Gastrocnemius medialis (tissue), 4 donors: ENCODE data around the gene DLD. TPM values are rescaled to one million over a fixed set of nuclear protein-coding genes. Genes with fewer than 3 reads are reported as not detected.

Experiments
- ATAC-seq, 2 donors: fragments of 150-250 bp; one replicate each; pipeline ENCODE4 v1.9.1; 2016
- DNase-seq, 2 donors: peaks; one replicate each; pipeline ENCODE4 v3.0.0-alpha.2; 2019
- H3K27ac ChIP-seq, 4 donors: fragments of 200-600 bp; sonication (generic); 1 replicate in 1 of 4; 2 replicates in 3 of 4; pipeline ENCODE4 v1.5.1; 2016 to 2018; ENCODE audit warnings: mild to moderate bottlenecking in 2 of 4, moderate library complexity in 1 of 4
- H3K27me3 ChIP-seq, 3 donors: fragments of 200-600 bp; sonication (generic) in 2 of 3; 1 replicate in 1 of 3; 2 replicates in 2 of 3; pipeline versions ENCODE4 v1.5.1 to v1.6.0; 2016 to 2019; ENCODE audit warnings: mild to moderate bottlenecking in 1 of 3, moderate library complexity in 1 of 3
- H3K36me3 ChIP-seq, 2 donors: fragments of 200-600 bp; sonication (generic) in 1 of 2; one replicate each; pipeline ENCODE4 v1.5.1; 2017 to 2018
- H3K4me1 ChIP-seq, 2 donors: fragments of 200-600 bp; sonication (generic) in 1 of 2; one replicate each; pipeline ENCODE4 v1.5.1; 2016 to 2017; ENCODE audit warnings: mild to moderate bottlenecking in 2 of 2
- H3K4me3 ChIP-seq, 4 donors: fragments of 200-600 bp; sonication (generic) in 3 of 4; 1 replicate in 1 of 4; 2 replicates in 3 of 4; pipeline ENCODE4 v1.5.1; 2016 to 2019; ENCODE audit warnings: mild to moderate bottlenecking in 2 of 4
- H3K9me3 ChIP-seq, 3 donors: fragments of 200-600 bp; sonication (generic) in 2 of 3; 1 replicate in 1 of 3; 2 replicates in 2 of 3; pipeline ENCODE4 v1.5.1; 2016 to 2019
- POLR2A ChIP-seq, 2 donors: fragments of 450-650 bp; IDR thresholded peaks; one replicate each; pipeline ENCODE4 v1.6.1; 2017; ENCODE audit warnings: antibody characterized with exemption in 2 of 2, mild to moderate bottlenecking in 2 of 2, moderate library complexity in 2 of 2
- in situ Hi-C, 4 donors: fragments of 200-750 bp; cut with MboI; loops; one replicate each; pipeline versions ENCODE4 v1.15.0 to v1.8.0; 2017; ENCODE audit warnings: low sequenced_read_pairs in 4 of 4
- intact Hi-C: fragments of 100-400 bp; cut with DNase I; formaldehyde crosslinking; loops from one replicate; pipeline ENCODE4 v1.15.1; 2023; ENCODE audit warnings: low total_unique reads
- total RNA-seq, 4 donors: library from RNA; depleted of rRNA; stranded (reverse); fragments of >200 nt; gene quantifications; one replicate each; pipeline versions ENCODE4 v1.1.0 to v1.2.3, GENCODE V29; 2016
- TF ChIP-seq, protein P1 (sequence below), 5 experiments: fragments of 450-650 bp in 3 of 5; fragments of 200-600 bp in 2 of 5; sonication (generic) in 2 of 5; IDR thresholded peaks in 4 of 5; conservative IDR thresholded peaks in 1 of 5; 1 replicate in 4 of 5; 2 replicates in 1 of 5; pipeline ENCODE4 v1.5.1; 2016 to 2019; ENCODE audit warnings: antibody characterized with exemption in 5 of 5, mild to moderate bottlenecking in 3 of 5, moderate library complexity in 3 of 5

The DLD gene
- total RNA-seq, result 100 to 1,000 TPM; 110 to 157 (median 146) TPM

GRCh38 chr7:107890962-107891635 lies at the start of gene DLD:
TSS of gene DLD (plus strand) at chr7:107891183. CDS start at chr7:107891251, 68 bp downstream.
- TF ChIP-seq POLR2A (IDR thresholded peaks at IDR 0.05), result peak; percentile 88 to 91
- TF ChIP-seq, protein P1, sequence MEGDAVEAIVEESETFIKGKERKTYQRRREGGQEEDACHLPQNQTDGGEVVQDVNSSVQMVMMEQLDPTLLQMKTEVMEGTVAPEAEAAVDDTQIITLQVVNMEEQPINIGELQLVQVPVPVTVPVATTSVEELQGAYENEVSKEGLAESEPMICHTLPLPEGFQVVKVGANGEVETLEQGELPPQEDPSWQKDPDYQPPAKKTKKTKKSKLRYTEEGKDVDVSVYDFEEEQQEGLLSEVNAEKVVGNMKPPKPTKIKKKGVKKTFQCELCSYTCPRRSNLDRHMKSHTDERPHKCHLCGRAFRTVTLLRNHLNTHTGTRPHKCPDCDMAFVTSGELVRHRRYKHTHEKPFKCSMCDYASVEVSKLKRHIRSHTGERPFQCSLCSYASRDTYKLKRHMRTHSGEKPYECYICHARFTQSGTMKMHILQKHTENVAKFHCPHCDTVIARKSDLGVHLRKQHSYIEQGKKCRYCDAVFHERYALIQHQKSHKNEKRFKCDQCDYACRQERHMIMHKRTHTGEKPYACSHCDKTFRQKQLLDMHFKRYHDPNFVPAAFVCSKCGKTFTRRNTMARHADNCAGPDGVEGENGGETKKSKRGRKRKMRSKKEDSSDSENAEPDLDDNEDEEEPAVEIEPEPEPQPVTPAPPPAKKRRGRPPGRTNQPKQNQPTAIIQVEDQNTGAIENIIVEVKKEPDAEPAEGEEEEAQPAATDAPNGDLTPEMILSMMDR (IDR thresholded peaks at IDR 0.05 in 4 of 5, conservative IDR thresholded peaks at IDR 0.05 in 1 of 5), result no peak
- peak; percentile 89 to 92 for DNase-seq
- Histone ChIP-seq H3K27ac (peak within 1 kb of the TSS; percentile 93 to 98 (median 96)), H3K27me3 (no peaks in the 10 kb centered on the region), H3K4me1 (peaks cover 36 to 42% of the 10 kb centered on the region in 2 donors), H3K9me3 (no peaks in the 10 kb centered on the region), H3K4me3 (peak within 1 kb of the TSS; percentile 68 to 90 (median 84)), H3K36me3 (peaks cover 0 to 4% of the 10 kb centered on the region in 2 donors)
- in situ Hi-C loops, result loop anchor here in 3 of 4 donors (25.0 kb wide), 4 partner anchors 304 to 729 kb away; partner anchors contain the start of genes BCAP29 (in 2 of the 3), GPR22 (in 1 of the 3) and HBP1 (in 1 of the 3)
- ATAC-seq, result peak; percentile 98
- intact Hi-C loops, result loop anchor here (1.0 to 10.0 kb wide), 5 partner anchors 84 to 1606 kb away; partner anchors contain the start of genes BCAP29, CBLL1, HBP1 and NAMPT

- Histone ChIP-seq H3K4me3 (no peak overlapping the region), H3K36me3 (no peaks in the 10 kb centered on the region), H3K27me3 (no peaks in the 10 kb centered on the region), H3K9me3 (no peaks in the 10 kb centered on the region), H3K4me1 (peaks cover 17 to 27% of the 10 kb centered on the region in 2 donors), H3K27ac (no peak overlapping the region)
- intact Hi-C loops (no loop called here), in situ Hi-C loops (no loop called here)
- ATAC-seq (no peak), DNase-seq (no peak)
- TF ChIP-seq, protein P1 (IDR thresholded peaks at IDR 0.05 in 4 of 5, conservative IDR thresholded peaks at IDR 0.05 in 1 of 5), result no peak
- no peak for TF ChIP-seq POLR2A (IDR thresholded peaks at IDR 0.05)
These were observed 48.8 kb upstream of the DLD start for GRCh38 chr7:107842213-107842612.

GRCh38 chr7:107843184-107843583 lies 47.8 kb upstream of the DLD start:
- Histone ChIP-seq H3K4me1 (peaks cover 17 to 27% of the 10 kb centered on the region in 2 donors), H3K36me3 (no peaks in the 10 kb centered on the region), H3K27ac (no peak overlapping the region), H3K4me3 (no peak overlapping the region), H3K9me3 (no peaks in the 10 kb centered on the region), H3K27me3 (no peaks in the 10 kb centered on the region)
- intact Hi-C loops (no loop called here), in situ Hi-C loops (no loop called here)
- TF ChIP-seq, protein P1 (IDR thresholded peaks at IDR 0.05 in 4 of 5, conservative IDR thresholded peaks at IDR 0.05 in 1 of 5), result no peak
- no peak for TF ChIP-seq POLR2A (IDR thresholded peaks at IDR 0.05)
- ATAC-seq (no peak), DNase-seq (no peak)

DNA sequence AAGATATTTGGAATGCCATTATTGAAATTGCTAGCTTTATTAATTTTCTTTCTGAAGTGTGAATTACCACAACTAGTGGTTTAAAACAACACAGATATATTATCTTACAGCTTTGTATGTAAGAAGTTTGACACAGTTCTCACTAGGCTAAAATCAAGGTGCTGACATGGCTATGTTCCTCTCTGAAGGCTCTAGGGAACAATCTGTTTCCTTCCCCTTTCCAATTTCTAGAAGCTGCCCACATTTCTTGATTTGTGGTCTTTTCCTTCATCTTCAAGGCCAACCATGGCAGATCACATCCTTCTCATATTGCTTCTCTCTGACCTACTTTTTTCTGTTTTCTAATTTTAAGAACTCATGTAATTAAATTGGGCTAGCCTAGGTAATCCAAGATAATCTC lies 44.7 kb upstream of the DLD start:
- no peaks in the 10 kb centered on the region for H3K27me3 ChIP-seq
- no peaks in the 10 kb centered on the region for H3K36me3 ChIP-seq
- in situ Hi-C loops (no loop called here), intact Hi-C loops (no loop called here)
- H3K4me3 ChIP-seq, result no peak overlapping the region
- H3K27ac ChIP-seq, result peak overlapping the region; percentile 51 to 82 (median 70)
- ATAC-seq, result peak in 1 of 2 donors; percentile 69
- no peak for TF ChIP-seq POLR2A (IDR thresholded peaks at IDR 0.05)
- TF ChIP-seq, protein P1 (IDR thresholded peaks at IDR 0.05 in 4 of 5, conservative IDR thresholded peaks at IDR 0.05 in 1 of 5), result no peak
- DNase-seq, result no peak
- H3K9me3 ChIP-seq, result no peaks in the 10 kb centered on the region
- H3K4me1 ChIP-seq, result peaks cover 17 to 27% of the 10 kb centered on the region in 2 donors
